Stimulated activated naive CD8-positive, alpha-beta T cell treated with anti-CD3 and anti-CD28 coated beads, Interleukin-15, amount 100 ng/mL, for 72 hours (primary cell): Measurements from ENCODE around the gene TTLL1.
"Not testable (repeated sequence)": the region's sequence is repeated elsewhere in the genome, so short reads cannot be mapped to it uniquely, and the experiment has no call there.

ENCODE experiments used
- ATAC-seq: fragments of 150-1000 bp; cut with Tn5 transposase; 2 replicates; pipeline ENCODE4 v1.10.0; 2021; ENCODE audit warnings: mild to moderate bottlenecking, moderate library complexity
- DNase-seq, 2 donors: peaks; one replicate each; pipeline ENCODE4 v3.0.0; 2021 to 2022
- H3K27ac Mint-ChIP-seq, 2 donors: one replicate each; pipeline ENCODE4 v1.8.0; 2022; ENCODE audit warnings: mild to moderate bottlenecking in 2 of 2, mixed read lengths in 2 of 2, moderate library complexity in 2 of 2
- H3K27me3 Mint-ChIP-seq: one replicate; pipeline ENCODE4 v1.8.0; 2022; ENCODE audit warnings: mixed read lengths
- H3K4me1 Mint-ChIP-seq: one replicate; pipeline ENCODE4 v1.8.0; 2022; ENCODE audit warnings: mild to moderate bottlenecking, mixed read lengths
- H3K4me3 Mint-ChIP-seq, 2 donors: one replicate each; pipeline ENCODE4 v1.8.0; 2022; ENCODE audit warnings: mild to moderate bottlenecking in 2 of 2, mixed read lengths in 2 of 2, moderate library complexity in 1 of 2
- H3K9me3 Mint-ChIP-seq, 2 donors: one replicate each; pipeline ENCODE4 v1.8.0; 2022; ENCODE audit warnings: mixed read lengths in 2 of 2

TTLL1 gene

DNA sequence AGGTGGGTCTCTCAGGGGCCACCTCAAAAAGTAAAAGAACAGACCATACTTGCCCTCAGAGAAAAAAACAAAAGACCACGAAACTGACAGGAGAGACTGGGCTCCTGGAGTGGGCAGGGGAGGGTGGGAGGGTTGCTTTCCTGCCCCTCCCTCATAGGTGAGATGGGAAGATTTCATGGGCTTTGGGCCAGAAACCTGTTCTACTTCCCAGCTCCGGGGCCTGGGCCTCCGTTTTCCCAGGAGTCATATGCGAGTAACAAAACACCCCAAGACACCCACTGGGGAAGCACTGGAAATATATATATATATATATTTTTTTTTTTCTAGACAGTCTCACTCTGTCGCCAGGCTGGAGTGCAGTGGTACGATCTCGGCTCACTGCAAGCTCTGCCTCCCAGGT is 31.6 kb downstream of the TTLL1 start:
- Mint-ChIP-seq H3K4me1 (no peaks in the 10 kb centered on the region), H3K27ac (no peak overlapping the region), H3K4me3 (no peak overlapping the region), H3K9me3 (no peaks in the 10 kb centered on the region), H3K27me3 (no peaks in the 10 kb centered on the region)
- ATAC-seq (no peak), DNase-seq (no peak)

DNA sequence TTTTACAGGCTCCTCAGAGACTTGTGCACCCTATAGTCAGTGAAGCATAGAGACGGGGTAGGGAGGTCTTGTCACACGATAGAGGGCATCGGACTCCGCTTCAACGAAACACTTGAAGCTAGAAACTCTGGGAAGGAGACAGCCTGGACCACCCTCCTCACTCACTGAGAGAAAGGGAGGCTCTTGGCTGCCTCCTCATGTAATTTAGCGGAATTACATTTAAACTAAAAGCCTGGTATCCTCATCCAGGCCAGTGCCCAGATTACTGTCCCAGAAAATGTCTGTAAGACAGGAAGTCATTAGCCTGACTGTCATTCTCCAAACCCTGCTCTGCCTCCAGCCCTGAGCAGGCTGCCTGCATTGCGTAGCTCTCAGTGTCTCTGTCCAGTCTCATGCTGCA is 36.0 kb downstream of the TTLL1 start:
- no peaks in the 10 kb centered on the region for H3K9me3 Mint-ChIP-seq
- H3K4me3 Mint-ChIP-seq: no peak overlapping the region
- H3K4me1 Mint-ChIP-seq: no peaks in the 10 kb centered on the region
- DNase-seq (no peak), ATAC-seq (no peak)
- no peak overlapping the region for H3K27ac Mint-ChIP-seq
- no peaks in the 10 kb centered on the region for H3K27me3 Mint-ChIP-seq

DNA sequence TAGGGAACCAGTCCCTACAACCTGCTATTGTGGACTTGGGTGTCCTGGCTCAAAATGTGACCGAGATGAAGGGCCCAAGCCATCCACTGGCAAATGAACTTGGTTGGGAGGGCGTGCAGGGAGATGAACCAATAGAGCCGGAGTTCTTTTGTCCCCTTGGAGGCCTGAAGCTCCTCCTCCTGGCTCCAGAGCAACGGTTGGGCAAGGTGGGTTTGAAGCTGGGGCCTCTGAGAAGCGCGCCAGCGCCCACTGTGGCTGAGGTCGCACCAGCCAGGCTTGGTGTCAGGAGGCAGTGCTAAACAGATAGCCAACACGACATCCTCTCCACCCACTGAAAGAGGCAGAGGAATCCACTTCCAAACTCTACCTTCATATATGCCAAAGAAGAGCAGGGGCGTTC is 38.2 kb downstream of the TTLL1 start:
- Mint-ChIP-seq H3K27me3 (no peaks in the 10 kb centered on the region), H3K4me3 (no peak overlapping the region), H3K9me3 (no peaks in the 10 kb centered on the region), H3K4me1 (no peaks in the 10 kb centered on the region), H3K27ac (no peak overlapping the region)
- no peak for ATAC-seq
- no peak for DNase-seq

DNA sequence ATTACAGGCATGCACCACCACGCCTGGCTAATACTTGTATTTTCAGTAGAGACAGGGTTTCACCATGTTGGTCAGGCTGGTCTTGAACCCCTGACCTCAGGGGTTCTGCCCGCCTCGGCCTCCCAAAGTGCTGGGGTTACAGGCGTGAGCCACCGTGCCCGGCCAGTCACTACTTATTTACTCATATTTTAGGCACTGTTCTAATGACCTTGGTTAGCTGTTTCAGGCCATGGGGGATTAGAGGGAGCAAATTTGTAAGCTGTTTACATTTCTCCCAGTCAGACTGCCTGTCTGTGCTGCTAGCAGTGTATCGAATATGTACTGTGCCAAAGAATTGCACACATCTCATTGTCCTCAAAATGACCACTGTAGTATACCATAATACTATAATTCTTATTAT is 41.6 kb downstream of the TTLL1 start:
- H3K4me3 Mint-ChIP-seq: no peak overlapping the region

DNA sequence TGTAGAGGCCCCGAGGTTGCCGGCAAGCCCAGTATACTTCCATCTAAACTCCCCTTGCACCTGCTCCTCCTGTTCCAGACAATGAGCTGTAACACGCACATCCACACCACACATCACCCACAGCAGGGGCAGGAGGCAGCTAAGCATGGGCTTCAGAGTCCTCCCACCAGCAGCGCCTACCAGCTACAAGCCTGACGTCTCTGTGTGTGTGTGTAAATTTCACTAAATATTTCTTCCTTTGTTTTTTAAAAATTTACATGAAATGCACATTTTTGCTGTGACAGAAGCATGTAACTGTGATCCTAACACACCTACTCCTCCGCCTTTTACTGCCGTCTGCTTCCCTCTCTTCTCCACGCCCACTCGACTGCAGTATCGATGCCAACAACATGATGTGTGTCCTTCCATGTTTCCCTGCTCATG is 44.9 kb downstream of the TTLL1 start:
- no peak for DNase-seq
- Mint-ChIP-seq H3K27me3 (no peaks in the 10 kb centered on the region), H3K9me3 (no peaks in the 10 kb centered on the region), H3K4me1 (no peaks in the 10 kb centered on the region), H3K4me3 (no peak overlapping the region), H3K27ac (no peak overlapping the region)
- ATAC-seq: no peak

More for the DNA sequence above, 41.6 kb downstream of the TTLL1 start:
- Mint-ChIP-seq H3K27me3 (no peaks in the 10 kb centered on the region), H3K27ac (no peak overlapping the region), H3K4me1 (no peaks in the 10 kb centered on the region), H3K9me3 (no peaks in the 10 kb centered on the region)
- DNase-seq: no peak
- ATAC-seq: no peak

DNA sequence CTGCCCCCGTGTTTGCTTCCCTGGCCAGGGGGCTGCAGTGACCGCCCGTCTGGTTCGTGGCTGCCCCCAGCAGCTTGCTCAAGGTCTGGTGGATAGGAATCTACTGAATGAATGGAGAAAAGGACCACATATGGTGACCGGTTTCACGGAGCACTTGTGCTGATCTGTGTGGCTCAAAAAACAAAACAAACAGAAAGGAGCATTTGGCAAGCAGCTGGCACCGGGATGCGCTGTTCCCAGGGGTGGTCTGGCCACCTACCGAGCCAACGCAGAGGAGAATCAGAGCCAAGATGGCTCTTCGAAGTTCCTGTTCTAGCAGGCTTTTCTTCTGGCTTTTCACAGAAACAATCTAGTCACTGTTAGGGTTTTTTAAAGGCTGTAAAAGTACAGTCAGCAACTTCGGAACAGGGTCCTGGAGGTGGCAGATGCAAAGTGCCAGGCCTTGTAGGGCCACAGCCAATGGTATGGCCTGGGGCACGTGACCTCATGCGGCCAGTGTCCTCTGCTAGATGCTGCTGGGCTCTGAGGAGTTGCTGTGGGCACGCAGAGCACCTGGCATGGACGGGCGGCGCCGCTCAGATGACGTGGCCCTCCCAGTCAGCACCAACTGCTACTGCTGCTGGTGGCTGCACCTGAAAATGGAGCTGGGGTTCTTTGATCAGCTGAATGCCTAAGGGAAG is 47.0 kb downstream of the TTLL1 start:
- no peaks in the 10 kb centered on the region for H3K9me3 Mint-ChIP-seq
- H3K27me3 Mint-ChIP-seq: no peaks in the 10 kb centered on the region
- DNase-seq (no peak), ATAC-seq (no peak)
- no peak overlapping the region for H3K4me3 Mint-ChIP-seq
- no peaks in the 10 kb centered on the region for H3K4me1 Mint-ChIP-seq
- no peak overlapping the region for H3K27ac Mint-ChIP-seq

DNA sequence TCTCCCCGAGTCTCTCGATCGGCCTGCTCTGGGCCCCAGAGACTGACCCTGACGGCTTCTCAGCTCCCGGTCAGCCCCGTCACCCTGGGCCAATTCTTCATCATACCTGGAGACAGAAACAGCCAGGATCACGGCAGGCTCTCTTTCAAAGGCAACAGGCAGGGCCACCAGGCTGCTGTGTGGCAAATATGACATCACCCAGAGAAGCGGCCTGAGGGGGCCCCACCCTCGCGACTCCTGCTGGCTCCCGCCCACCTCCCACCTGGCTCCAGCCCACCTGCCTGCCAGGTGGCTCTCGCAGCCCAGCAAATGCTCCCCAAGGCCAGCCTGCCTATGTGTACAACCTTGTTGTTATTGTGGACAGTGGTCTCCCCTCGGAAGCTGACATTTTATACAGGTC is 49.4 kb downstream of the TTLL1 start:
- Mint-ChIP-seq H3K27me3 (no peaks in the 10 kb centered on the region), H3K4me3 (no peak overlapping the region), H3K9me3 (no peaks in the 10 kb centered on the region), H3K4me1 (no peaks in the 10 kb centered on the region), H3K27ac (no peak overlapping the region)
- no peak for ATAC-seq
- DNase-seq: no peak

DNA sequence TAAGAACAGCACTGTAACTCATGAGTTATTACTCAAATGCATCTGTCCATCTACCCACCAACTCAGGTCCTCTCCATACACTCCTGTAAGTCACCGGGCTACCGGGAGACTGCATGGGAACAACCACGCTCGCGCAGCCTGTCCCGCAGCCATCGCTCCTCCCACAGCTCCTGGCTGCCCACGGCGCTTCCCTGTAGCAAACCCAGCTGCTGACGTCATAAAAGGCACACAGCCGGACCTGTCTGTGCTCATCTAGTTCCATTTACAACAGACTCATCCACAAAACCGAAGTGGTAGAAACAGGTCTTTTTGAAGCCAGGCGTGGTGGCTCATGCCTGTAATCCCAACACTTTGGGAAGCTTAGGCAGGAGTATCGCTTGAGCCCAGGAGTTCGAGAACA is 50.9 kb downstream of the TTLL1 start:
- Mint-ChIP-seq H3K9me3 (no peaks in the 10 kb centered on the region), H3K27me3 (no peaks in the 10 kb centered on the region), H3K4me3 (no peak overlapping the region), H3K4me1 (peaks cover 7% of the 10 kb centered on the region), H3K27ac (no peak overlapping the region)
- ATAC-seq: no peak
- DNase-seq: no peak

DNA sequence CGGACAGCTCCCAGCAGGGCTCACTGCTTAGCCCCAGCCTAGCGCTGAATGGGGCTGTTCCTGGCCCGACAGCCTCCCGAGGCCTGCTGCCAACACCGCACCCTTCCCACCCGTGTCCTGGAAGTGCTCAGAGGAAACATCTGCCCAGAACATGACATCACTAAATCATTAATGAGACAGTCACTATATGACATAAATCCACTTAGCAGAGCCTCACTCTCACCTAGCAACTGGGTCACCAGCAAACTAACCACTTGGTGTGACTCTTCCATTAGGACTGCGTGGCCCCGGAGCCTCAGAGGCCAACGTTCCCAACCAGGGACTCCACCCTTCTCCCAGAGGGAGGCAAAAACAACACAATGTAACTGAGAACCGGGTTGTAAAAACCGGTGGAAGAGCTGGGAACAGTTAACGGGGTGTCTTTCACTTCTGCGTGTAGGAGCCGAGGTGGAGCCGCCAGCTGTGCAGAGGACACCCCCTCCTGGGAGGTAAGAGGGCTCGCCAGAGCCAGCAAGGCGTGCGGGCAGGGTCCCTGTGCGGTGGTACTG is 52.8 kb downstream of the TTLL1 start:
- Mint-ChIP-seq H3K27me3 (no peaks in the 10 kb centered on the region), H3K4me1 (peaks cover 7% of the 10 kb centered on the region), H3K27ac (no peak overlapping the region), H3K4me3 (no peak overlapping the region), H3K9me3 (no peaks in the 10 kb centered on the region)
- no peak for DNase-seq
- ATAC-seq: no peak

DNA sequence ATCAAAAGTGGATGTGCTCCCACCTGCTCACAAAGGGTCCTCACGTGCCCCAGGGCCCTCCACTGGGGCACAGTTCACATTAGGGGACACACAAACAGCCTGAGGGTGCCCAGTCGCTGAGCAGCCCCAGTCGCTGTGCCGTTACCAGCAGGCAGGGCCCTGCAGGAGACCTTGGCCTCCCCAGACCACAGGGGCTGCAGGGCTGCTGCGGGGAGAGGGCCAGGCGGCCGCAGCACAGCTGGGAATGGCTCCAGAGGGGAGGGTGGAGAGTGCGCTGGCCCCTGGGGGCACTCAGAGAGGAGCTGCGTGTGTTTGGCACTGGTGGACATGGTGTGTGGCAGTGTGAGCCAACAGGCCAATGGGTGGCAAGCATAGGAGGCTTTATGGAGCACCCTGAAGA is 53.9 kb downstream of the TTLL1 start:
- ATAC-seq (no peak), DNase-seq (no peak)
- Mint-ChIP-seq H3K4me3 (no peak overlapping the region), H3K27me3 (no peaks in the 10 kb centered on the region), H3K27ac (peak overlapping the region in 1 of 2 donors; percentile 30), H3K9me3 (no peaks in the 10 kb centered on the region), H3K4me1 (peaks cover 7% of the 10 kb centered on the region)

DNA sequence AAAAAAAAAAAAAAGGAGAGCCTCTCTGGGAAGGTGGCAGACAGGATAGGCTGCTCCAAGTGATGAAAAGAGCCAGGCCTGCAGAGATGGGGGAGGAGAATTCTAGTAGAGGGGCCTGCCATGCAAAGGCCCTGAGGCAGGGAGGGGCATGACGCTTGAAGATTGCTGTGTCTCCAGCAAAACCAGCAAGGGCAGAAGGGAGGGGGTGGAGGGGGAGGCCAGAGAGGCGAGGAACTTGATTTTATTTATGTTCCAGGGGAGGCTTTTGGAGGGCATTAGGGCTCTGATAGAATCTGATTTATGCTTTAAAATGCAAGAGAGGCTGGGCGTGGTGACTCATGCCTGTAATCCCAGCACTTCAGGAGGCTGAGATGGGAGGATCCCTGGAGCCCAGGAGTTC is 57.6 kb downstream of the TTLL1 start:
- Mint-ChIP-seq H3K4me1 (peaks cover 7% of the 10 kb centered on the region), H3K9me3 (no peaks in the 10 kb centered on the region), H3K27ac (no peak overlapping the region), H3K4me3 (no peak overlapping the region), H3K27me3 (no peaks in the 10 kb centered on the region)
- DNase-seq (no peak), ATAC-seq (no peak)

DNA sequence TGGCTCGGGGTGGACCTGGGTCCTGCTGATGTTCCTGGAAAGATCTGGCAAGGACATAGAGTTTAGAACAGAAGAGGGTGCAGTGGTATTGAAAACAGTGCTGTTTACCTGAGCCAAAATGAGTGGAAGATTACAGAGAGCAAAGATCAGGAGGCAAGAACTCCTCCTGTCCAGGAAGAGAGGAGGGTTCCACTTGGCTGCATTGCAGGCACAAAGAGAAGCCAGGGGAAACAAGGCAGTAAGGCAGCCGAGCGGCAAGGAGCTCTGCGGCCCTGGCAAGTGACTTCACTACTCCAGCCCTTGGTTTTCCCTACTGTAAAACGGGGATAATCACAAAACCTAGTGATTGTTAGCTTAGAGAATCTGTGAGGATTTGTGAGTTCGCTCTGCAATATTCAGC is 70.6 kb downstream of the TTLL1 start:
- no peak for ATAC-seq
- peaks cover 18% of the 10 kb centered on the region for H3K4me1 Mint-ChIP-seq
- no peak overlapping the region for H3K27ac Mint-ChIP-seq
- no peak overlapping the region for H3K4me3 Mint-ChIP-seq
- H3K27me3 Mint-ChIP-seq: no peaks in the 10 kb centered on the region
- DNase-seq: no peak
- H3K9me3 Mint-ChIP-seq: no peaks in the 10 kb centered on the region

DNA sequence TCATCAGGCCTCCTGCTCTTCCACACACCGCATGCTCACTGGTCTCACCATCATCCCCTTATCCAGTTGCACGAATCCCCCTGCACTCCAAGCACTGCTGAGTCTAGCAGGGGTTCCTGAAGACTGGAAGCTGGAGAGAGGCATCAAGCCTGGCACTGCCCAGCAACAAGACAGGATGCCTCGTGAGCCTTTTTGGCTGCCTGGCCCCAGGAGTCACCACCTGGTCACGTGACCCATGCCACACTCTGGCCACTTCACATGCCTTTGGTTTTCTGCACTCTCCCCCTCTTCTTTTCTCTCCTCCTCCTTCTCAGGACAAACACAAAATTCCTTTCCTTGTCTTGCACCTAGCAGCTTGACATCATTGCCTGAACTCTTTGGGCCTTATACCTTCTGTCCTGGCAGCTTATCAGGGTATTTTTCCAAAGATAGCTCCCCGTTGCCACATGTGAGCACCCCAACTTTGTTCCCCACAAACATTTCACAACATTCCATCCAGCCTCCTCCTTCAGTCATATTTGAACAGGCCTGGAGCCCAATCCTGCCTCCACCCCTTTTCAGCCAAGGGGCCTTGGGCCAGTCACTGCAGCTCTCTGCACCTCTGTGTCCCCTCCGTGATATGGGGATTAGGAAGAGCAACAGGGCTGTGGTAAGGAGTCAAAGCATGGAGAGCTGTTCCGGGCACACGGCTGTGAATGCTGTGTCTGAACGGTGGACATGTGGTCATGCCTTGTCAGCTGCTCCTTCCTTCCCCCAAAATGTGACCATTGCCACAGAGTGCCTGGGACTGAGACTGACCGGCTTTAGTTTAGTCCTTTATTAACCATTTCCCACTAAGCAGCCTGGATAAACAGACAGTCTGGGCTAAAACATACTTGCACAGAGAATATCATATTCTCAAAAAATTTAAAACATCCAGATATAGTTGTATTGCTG is 71.4 kb downstream of the TTLL1 start:
- Mint-ChIP-seq H3K9me3 (no peaks in the 10 kb centered on the region), H3K4me3 (no peak overlapping the region), H3K4me1 (peaks cover 27% of the 10 kb centered on the region), H3K27me3 (no peaks in the 10 kb centered on the region), H3K27ac (no peak overlapping the region)
- DNase-seq (no peak), ATAC-seq (no peak)

DNA sequence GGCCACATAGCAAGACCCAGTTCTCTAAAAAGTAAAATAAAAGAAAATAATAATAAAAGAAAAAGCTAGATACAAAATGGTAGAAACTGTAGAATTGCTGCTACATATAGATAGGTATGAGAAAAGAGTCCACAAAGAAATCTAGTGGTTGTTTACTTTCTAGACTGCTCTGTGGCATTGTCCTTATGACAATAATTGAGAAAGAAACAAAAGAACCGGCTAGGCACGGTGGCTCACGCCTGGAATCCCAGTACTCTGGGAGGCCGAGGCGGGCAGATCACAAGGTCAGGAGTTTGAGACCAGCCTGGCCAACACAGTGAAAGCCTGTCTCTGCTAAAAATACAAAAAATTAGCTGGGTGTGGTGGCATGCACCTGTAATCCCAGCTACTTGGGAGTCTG is 73.0 kb downstream of the TTLL1 start:
- H3K27me3 Mint-ChIP-seq, H3K9me3 Mint-ChIP-seq, ATAC-seq, H3K4me3 Mint-ChIP-seq, H3K27ac Mint-ChIP-seq, DNase-seq: not testable (repeated sequence)
- H3K4me1 Mint-ChIP-seq: peaks cover 31% of the 10 kb centered on the region

DNA sequence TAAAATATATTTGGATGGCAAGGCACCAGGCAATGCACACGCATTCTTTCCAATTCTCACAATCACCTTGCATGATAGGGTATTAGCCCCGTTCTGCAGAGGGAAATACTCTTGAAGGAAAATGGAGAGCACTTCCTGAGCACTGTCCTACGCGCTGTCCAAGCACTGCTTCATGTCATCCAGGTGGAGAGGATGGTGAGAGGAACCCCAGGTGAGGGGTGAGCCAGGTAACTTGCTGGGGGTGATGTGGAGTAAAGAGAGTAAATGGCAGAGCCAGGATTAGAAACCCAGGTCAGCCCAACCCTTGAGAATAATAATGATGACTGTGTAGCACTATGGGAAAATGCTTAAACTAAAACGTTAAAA is 73.5 kb downstream of the TTLL1 start:
- ATAC-seq: no peak

More for the DNA sequence above, 73.5 kb downstream of the TTLL1 start:
- Mint-ChIP-seq H3K4me3 (peak overlapping the region; percentile 98 to 99), H3K4me1 (peaks cover 32% of the 10 kb centered on the region), H3K27me3 (no peaks in the 10 kb centered on the region), H3K27ac (peak overlapping the region; percentile 96), H3K9me3 (no peaks in the 10 kb centered on the region)
- no peak for DNase-seq
